GM08714 (cell line): ENCODE results near the gene BCS1L.

Experiments used
- H3K4me3 ChIP-seq: fragments of 200-500 bp; sonication (Bioruptor generic); 2 replicates; pipeline ENCODE4 v1.5.1; 2014; ENCODE audit warnings: mild to moderate bottlenecking, low read length, inconsistent platforms
- ZNF274 ChIP-seq: IDR thresholded peaks from 2 replicates; pipeline ENCODE4 v1.6.1; 2012; ENCODE audit warnings: mild to moderate bottlenecking, low read depth, low read length

Gene BCS1L

GRCh38 chr2:218644721-218645120 lies 14.8 kb upstream of the BCS1L start:
- no peak for TF ChIP-seq ZNF274
- no peak overlapping the region for H3K4me3 ChIP-seq

- no peak for TF ChIP-seq ZNF274
- no peak overlapping the region for H3K4me3 ChIP-seq
Measured at GRCh38 chr2:218645126-218645525, 14.4 kb upstream of the BCS1L start.

GRCh38 chr2:218648088-218648786 lies 11.2 kb upstream of the BCS1L start:
- TF ChIP-seq ZNF274 = no peak
- no peak overlapping the region for H3K4me3 ChIP-seq

GRCh38 chr2:218648787-218649100 lies 10.7 kb upstream of the BCS1L start:
- H3K4me3 ChIP-seq = no peak overlapping the region
- no peak for TF ChIP-seq ZNF274

GRCh38 chr2:218655751-218656150 lies 3.7 kb upstream of the BCS1L start:
- H3K4me3 ChIP-seq = no peak overlapping the region
- TF ChIP-seq ZNF274 = no peak

- H3K4me3 ChIP-seq = peak overlapping the region; percentile 76
Measured at GRCh38 chr2:218658671-218659257, 719 bp upstream of the BCS1L start.

GRCh38 chr2:218659988-218660358 lies 490 bp downstream of the BCS1L start:
- TF ChIP-seq ZNF274 = no peak
- peak overlapping the region; percentile 76 for H3K4me3 ChIP-seq

More at GRCh38 chr2:218658671-218659257, 719 bp upstream of the BCS1L start:
- TF ChIP-seq ZNF274 = no peak

- no peak overlapping the region for H3K4me3 ChIP-seq
- TF ChIP-seq ZNF274 = no peak
Measured at GRCh38 chr2:218662377-218662776, 2.9 kb downstream of the BCS1L start.

- no peak for TF ChIP-seq ZNF274
- H3K4me3 ChIP-seq = no peak overlapping the region
Measured at GRCh38 chr2:218662827-218663226, 3.3 kb downstream of the BCS1L start.

- H3K4me3 ChIP-seq = no peak overlapping the region
- no peak for TF ChIP-seq ZNF274
Measured at GRCh38 chr2:218663901-218664300, 4.4 kb downstream of the BCS1L start.

- TF ChIP-seq ZNF274 = no peak
- H3K4me3 ChIP-seq = no peak overlapping the region
Measured at GRCh38 chr2:218664653-218665052, 5.2 kb downstream of the BCS1L start.

GRCh38 chr2:218671097-218671653 lies 11.7 kb downstream of the BCS1L start:
- TF ChIP-seq ZNF274 = no peak
- H3K4me3 ChIP-seq = peak overlapping the region; percentile 83

- H3K4me3 ChIP-seq = peak within 1 kb of the TSS; percentile 83
- no peak for TF ChIP-seq ZNF274
Measured at GRCh38 chr2:218671654-218672566, 12.4 kb downstream of the BCS1L start, which contains the start of the genes RNF25 and STK36. TSS of gene RNF25 (minus strand) at chr2:218672002. CDS start at chr2:218671970, 32 bp downstream. TSS of gene STK36 (plus strand) at chr2:218672086. CDS start at chr2:218672830, 744 bp downstream.

GRCh38 chr2:218679119-218679518 lies 19.6 kb downstream of the BCS1L start:
- no peak for TF ChIP-seq ZNF274
- H3K4me3 ChIP-seq = no peak overlapping the region
